Effector memory CD8-positive, alpha-beta T cell (primary cell): ENCODE results near the gene CENPX.

Experiments used
- ATAC-seq: fragments of 150-1000 bp; cut with Tn5 transposase; replicated peaks from 2 replicates; pipeline ENCODE4 v1.10.0; 2021; ENCODE audit warnings: mild to moderate bottlenecking, moderate library complexity
- DNase-seq, 3 experiments: peaks; one replicate each; pipeline ENCODE4 v3.0.0; 2021
- H3K27ac Mint-ChIP-seq, 2 donors: one replicate each; pipeline ENCODE4 v1.8.0; 2022; ENCODE audit warnings: mild to moderate bottlenecking in 2 of 2, mixed read lengths in 2 of 2, moderate library complexity in 2 of 2
- H3K27me3 Mint-ChIP-seq, 2 donors: one replicate each; pipeline ENCODE4 v1.8.0; 2022; ENCODE audit warnings: mixed read lengths in 2 of 2
- H3K36me3 Mint-ChIP-seq: one replicate; pipeline ENCODE4 v1.8.0; 2022; ENCODE audit warnings: mild to moderate bottlenecking, moderate library complexity, mixed read lengths; ENCODE audit not compliant: insufficient read depth
- H3K4me1 Mint-ChIP-seq, 2 donors: one replicate each; pipeline ENCODE4 v1.8.0; 2022; ENCODE audit warnings: low read depth in 2 of 2, mixed read lengths in 2 of 2
- H3K4me3 Mint-ChIP-seq, 2 donors: one replicate each; pipeline ENCODE4 v1.8.0; 2022; ENCODE audit warnings: mild to moderate bottlenecking in 2 of 2, mixed read lengths in 2 of 2, moderate library complexity in 2 of 2
- H3K9me3 Mint-ChIP-seq, 2 donors: one replicate each; pipeline ENCODE4 v1.8.0; 2022; ENCODE audit warnings: mixed read lengths in 2 of 2

CENPX gene

GRCh38 chr17:82012640-82013295, 9.9 kb downstream of the CENPX start:
- DNase-seq (no peak), ATAC-seq (no peak)
- Mint-ChIP-seq H3K27me3 (no peaks in the 10 kb centered on the region), H3K9me3 (no peaks in the 10 kb centered on the region), H3K4me3 (no peak overlapping the region), H3K27ac (peak overlapping the region in 1 of 2 donors; percentile 59), H3K4me1 (no peaks in the 10 kb centered on the region), H3K36me3 (no peaks in the 10 kb centered on the region)

- no peak for DNase-seq
- H3K36me3 Mint-ChIP-seq, result no peaks in the 10 kb centered on the region
- H3K9me3 Mint-ChIP-seq, result no peaks in the 10 kb centered on the region
- no peak overlapping the region for H3K4me3 Mint-ChIP-seq
- ATAC-seq, result no peak
- no peaks in the 10 kb centered on the region for H3K27me3 Mint-ChIP-seq
- H3K4me1 Mint-ChIP-seq, result no peaks in the 10 kb centered on the region
- H3K27ac Mint-ChIP-seq, result no peak overlapping the region
Observed at GRCh38 chr17:82012261-82012639, 10.4 kb downstream of the CENPX start.

DNA sequence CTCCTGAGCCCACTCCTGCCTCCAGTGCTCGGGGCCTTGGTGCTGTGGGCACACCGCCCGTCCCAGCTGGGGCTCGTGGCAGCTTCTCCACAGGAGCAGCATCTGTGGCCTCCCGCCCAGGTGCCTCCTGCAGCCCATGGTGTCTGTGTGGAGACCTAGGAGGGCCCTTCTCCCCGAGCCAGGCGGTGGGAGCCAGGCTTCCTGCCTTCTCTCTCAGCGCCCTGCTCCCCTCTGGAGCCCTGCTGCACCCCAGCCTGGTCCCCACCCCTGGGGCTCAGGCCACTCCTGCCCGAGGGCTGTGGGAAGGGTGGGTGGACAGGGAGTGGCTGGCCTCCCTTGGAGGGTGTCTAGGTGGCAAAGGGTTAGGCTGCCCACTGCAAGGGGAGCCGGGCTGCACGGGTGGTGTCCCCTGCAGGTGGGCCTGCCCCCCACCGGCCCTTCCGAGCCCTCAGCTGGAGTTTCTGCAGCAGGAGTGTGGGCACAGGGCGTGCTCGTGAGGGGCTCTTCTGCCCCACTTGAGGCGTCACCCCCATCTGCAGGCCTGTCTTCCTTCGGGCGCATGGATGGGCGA, 11.0 kb downstream of the CENPX start:
- no peak for ATAC-seq
- H3K27ac Mint-ChIP-seq, result no peak overlapping the region
- H3K36me3 Mint-ChIP-seq, result no peaks in the 10 kb centered on the region
- H3K27me3 Mint-ChIP-seq, result no peaks in the 10 kb centered on the region
- no peak for DNase-seq
- no peak overlapping the region for H3K4me3 Mint-ChIP-seq
- no peaks in the 10 kb centered on the region for H3K9me3 Mint-ChIP-seq
- no peaks in the 10 kb centered on the region for H3K4me1 Mint-ChIP-seq

- Mint-ChIP-seq H3K9me3 (no peaks in the 10 kb centered on the region), H3K36me3 (no peaks in the 10 kb centered on the region), H3K27ac (no peak overlapping the region), H3K27me3 (no peaks in the 10 kb centered on the region), H3K4me3 (no peak overlapping the region), H3K4me1 (peaks cover 2 to 3% of the 10 kb centered on the region in 2 donors)
- DNase-seq (no peak), ATAC-seq (no peak)
Observed at GRCh38 chr17:82010575-82011525, 11.8 kb downstream of the CENPX start.

DNA sequence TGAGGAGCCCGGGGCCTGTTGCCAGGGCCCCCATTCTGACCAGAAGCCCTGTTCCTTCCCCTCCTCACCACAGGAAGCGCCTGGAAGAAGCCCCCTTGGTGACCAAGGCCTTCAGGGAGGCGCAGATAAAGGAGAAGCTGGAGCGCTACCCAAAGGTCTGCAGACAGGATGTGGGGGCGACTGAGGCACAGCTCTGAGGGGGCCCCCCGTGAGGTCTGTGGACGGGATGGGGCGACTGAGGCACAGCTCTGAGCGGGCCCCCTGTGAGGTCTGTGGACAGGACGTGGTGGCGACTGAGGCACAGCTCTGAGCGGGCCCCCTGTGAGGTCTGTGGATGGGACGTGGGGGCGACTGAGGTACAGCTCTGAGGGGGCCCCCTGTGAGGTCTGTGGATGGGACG, 13.3 kb downstream of the CENPX start:
- ATAC-seq, result no peak
- peak overlapping the region; percentile 19 to 29 for H3K27ac Mint-ChIP-seq
- H3K4me3 Mint-ChIP-seq, result no peak overlapping the region
- H3K4me1 Mint-ChIP-seq, result peaks cover 3% of the 10 kb centered on the region in 2 donors
- no peak for DNase-seq
- H3K36me3 Mint-ChIP-seq, result no peaks in the 10 kb centered on the region
- no peaks in the 10 kb centered on the region for H3K9me3 Mint-ChIP-seq
- no peaks in the 10 kb centered on the region for H3K27me3 Mint-ChIP-seq

- no peak overlapping the region for H3K4me3 Mint-ChIP-seq
- no peaks in the 10 kb centered on the region for H3K27me3 Mint-ChIP-seq
- no peak for DNase-seq
- no peaks in the 10 kb centered on the region for H3K9me3 Mint-ChIP-seq
- H3K36me3 Mint-ChIP-seq, result no peaks in the 10 kb centered on the region
- no peak for ATAC-seq
- peaks cover 3% of the 10 kb centered on the region in 2 donors for H3K4me1 Mint-ChIP-seq
- H3K27ac Mint-ChIP-seq, result peak overlapping the region; percentile 19 to 29
Observed at GRCh38 chr17:82008941-82009405, 13.7 kb downstream of the CENPX start.

GRCh38 chr17:82008258-82008940, 14.3 kb downstream of the CENPX start:
- Mint-ChIP-seq H3K36me3 (no peaks in the 10 kb centered on the region), H3K27me3 (no peaks in the 10 kb centered on the region), H3K9me3 (no peaks in the 10 kb centered on the region), H3K4me1 (peaks cover 3% of the 10 kb centered on the region in 2 donors), H3K4me3 (no peak overlapping the region), H3K27ac (no peak overlapping the region)
- DNase-seq, result no peak
- ATAC-seq, result no peak

DNA sequence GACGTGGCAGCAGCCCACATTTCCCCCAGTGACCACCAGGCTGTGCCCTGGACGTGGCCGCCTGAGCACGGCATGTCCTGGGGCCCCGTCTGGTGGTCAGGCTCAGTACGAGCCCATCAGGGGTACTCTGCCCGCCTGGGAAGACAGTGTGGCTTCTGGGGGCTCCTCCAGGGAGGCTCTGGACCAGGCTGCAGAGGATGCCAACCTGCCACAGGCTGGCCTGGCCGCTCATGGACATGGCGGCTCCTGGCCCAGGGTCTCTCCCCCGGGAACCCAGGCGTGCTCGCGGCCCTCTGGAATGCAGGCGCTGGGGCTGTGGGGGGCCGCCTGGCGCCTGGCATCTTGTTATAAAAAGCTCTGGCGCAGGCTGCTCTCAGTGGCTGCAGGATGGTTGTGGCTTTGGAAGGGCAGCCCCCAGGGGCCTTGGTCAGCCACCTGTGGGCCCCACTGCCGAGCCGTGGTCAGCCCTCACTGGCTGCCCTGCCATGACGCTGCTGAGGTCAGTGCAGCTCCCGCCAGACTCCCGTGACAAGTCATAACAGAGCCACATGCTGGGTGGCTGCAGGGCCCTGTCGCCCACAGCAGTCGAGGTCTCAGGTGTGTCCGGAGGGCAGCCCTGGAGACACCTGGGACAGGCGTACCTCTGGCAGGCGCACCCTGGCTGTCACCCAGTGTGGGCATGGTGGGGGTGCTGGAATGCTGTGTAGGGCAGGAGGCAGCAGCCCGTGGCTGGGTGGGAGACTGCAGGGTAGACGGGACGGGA, 15.0 kb downstream of the CENPX start:
- no peak overlapping the region for H3K4me3 Mint-ChIP-seq
- H3K9me3 Mint-ChIP-seq, result no peaks in the 10 kb centered on the region
- H3K27ac Mint-ChIP-seq, result no peak overlapping the region
- H3K27me3 Mint-ChIP-seq, result no peaks in the 10 kb centered on the region
- ATAC-seq (no peak), DNase-seq (no peak)
- no peaks in the 10 kb centered on the region for H3K36me3 Mint-ChIP-seq
- peaks cover 3% of the 10 kb centered on the region in 2 donors for H3K4me1 Mint-ChIP-seq

DNA sequence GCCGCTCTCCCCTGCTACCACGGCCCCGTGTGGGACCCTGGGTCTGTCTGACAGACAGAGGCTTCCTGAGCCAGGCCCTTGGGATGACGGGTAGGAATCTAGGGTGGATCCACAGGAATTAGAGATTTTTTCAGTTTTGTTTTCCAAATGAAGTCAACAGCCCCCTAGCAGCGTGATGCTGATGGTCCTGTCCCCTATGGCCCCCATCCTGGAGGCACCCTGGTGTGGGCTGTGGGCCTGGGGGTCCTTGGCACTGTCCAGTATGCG, 15.5 kb downstream of the CENPX start:
- Mint-ChIP-seq H3K27me3 (no peaks in the 10 kb centered on the region), H3K27ac (no peak overlapping the region), H3K36me3 (no peaks in the 10 kb centered on the region), H3K9me3 (no peaks in the 10 kb centered on the region), H3K4me3 (no peak overlapping the region), H3K4me1 (peaks cover 3% of the 10 kb centered on the region in 2 donors)
- DNase-seq (no peak), ATAC-seq (no peak)

DNA sequence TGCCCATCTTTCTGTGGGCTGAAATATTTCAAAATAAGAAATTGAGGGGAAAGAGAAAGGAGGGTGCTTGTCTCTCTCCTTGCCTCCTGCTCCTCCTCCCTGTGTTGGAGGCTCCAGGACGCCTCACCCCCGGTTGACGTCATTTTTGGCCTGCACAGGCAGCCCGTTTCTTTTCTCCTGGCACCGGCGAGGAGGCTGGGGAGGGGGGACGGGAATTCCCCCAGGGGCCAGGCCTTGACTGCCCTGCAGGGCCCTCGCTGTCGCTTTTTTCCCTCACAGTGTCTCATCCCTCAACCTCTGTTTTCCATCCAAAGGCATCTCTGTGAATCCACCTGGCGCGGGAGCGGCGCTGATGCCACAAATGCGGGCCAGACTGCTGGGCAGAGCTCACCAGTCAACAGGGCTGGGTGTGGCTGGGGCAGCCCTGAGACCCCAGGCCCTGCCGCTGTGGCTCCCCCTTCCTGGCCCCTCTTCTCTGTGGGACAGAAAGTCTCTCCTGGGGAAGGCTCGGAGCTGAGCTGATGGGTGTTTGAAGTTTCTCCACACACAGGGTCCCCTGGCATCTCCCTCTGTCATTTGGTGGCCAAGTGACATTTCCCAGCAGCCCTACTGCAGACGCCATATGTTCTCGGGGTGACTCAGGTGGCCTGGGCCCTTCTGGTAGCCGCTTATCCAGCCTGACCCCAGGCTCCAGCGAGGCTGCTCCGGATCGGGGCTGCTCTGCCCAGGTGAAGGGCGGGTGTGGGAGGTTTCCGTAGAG, 16.0 kb downstream of the CENPX start:
- no peak for ATAC-seq
- H3K27me3 Mint-ChIP-seq, result no peaks in the 10 kb centered on the region
- H3K4me1 Mint-ChIP-seq, result peaks cover 3% of the 10 kb centered on the region in 2 donors
- H3K4me3 Mint-ChIP-seq, result no peak overlapping the region
- no peaks in the 10 kb centered on the region for H3K36me3 Mint-ChIP-seq
- H3K9me3 Mint-ChIP-seq, result no peaks in the 10 kb centered on the region
- DNase-seq, result no peak
- no peak overlapping the region for H3K27ac Mint-ChIP-seq

GRCh38 chr17:82005701-82006348, 16.9 kb downstream of the CENPX start:
- no peak overlapping the region for H3K27ac Mint-ChIP-seq

More at GRCh38 chr17:82005701-82006348, 16.9 kb downstream of the CENPX start:
- no peak overlapping the region for H3K4me3 Mint-ChIP-seq
- H3K9me3 Mint-ChIP-seq, result no peaks in the 10 kb centered on the region
- ATAC-seq, result no peak
- DNase-seq, result no peak
- H3K4me1 Mint-ChIP-seq, result peaks cover 3% of the 10 kb centered on the region in 2 donors
- H3K27me3 Mint-ChIP-seq, result no peaks in the 10 kb centered on the region
- no peaks in the 10 kb centered on the region for H3K36me3 Mint-ChIP-seq
